HG03558 (cell line): ENCODE measurements around the gene PUM1.

ENCODE experiments used
- ATAC-seq: cut with Tn5 transposase; IDR thresholded peaks from one replicate; pipeline ENCODE4 v1.9.1; 2021; ENCODE audit warnings: moderate number of reproducible peaks; ENCODE audit not compliant: unreplicated experiment; ENCODE audit errors: extremely low read depth

Gene PUM1

GRCh38 chr1:30909365-30910068 lies 156.0 kb downstream of the PUM1 start:
- ATAC-seq = no peak

- no peak for ATAC-seq
Measured at GRCh38 chr1:30908696-30909364, 156.7 kb downstream of the PUM1 start, which contains the start of gene SDC3. TSS of gene SDC3 (minus strand) at chr1:30908758. CDS start at chr1:30908586, 172 bp downstream.

GRCh38 chr1:30908316-30908695 lies 157.2 kb downstream of the PUM1 start:
- no peak for ATAC-seq

GRCh38 chr1:30907481-30908315 lies 157.8 kb downstream of the PUM1 start:
- no peak for ATAC-seq

GRCh38 chr1:30906631-30907441 lies 158.7 kb downstream of the PUM1 start:
- ATAC-seq = no peak

- ATAC-seq = no peak
Measured at GRCh38 chr1:30905916-30906620, 159.4 kb downstream of the PUM1 start.

- no peak for ATAC-seq
Measured at GRCh38 chr1:30905403-30905802, 160.1 kb downstream of the PUM1 start.

GRCh38 chr1:30904962-30905335 lies 160.6 kb downstream of the PUM1 start:
- no peak for ATAC-seq

- no peak for ATAC-seq
Measured at GRCh38 chr1:30904191-30904961, 161.1 kb downstream of the PUM1 start.

- ATAC-seq = no peak
Measured at GRCh38 chr1:30903343-30904034, 162.0 kb downstream of the PUM1 start.

GRCh38 chr1:30902593-30903290 lies 162.8 kb downstream of the PUM1 start:
- ATAC-seq = no peak

- no peak for ATAC-seq
Measured at GRCh38 chr1:30901798-30902581, 163.5 kb downstream of the PUM1 start.

- no peak for ATAC-seq
Measured at GRCh38 chr1:30900931-30901560, 164.5 kb downstream of the PUM1 start.

GRCh38 chr1:30900486-30900885 lies 165.0 kb downstream of the PUM1 start:
- no peak for ATAC-seq

- ATAC-seq = no peak
Measured at GRCh38 chr1:30899577-30900389, 165.7 kb downstream of the PUM1 start.
